Measurements from ENCODE around the gene CCDC183. TPM values are rescaled to one million over a fixed set of nuclear protein-coding genes. Genes with fewer than 3 reads are reported as not detected.
"Not testable (repeated sequence)": the region's sequence is repeated elsewhere in the genome, so short reads cannot be mapped to it uniquely, and the experiment has no call there.

Gene CCDC183
- total RNA-seq, 1 donor from 2014 or later, result not detected

- not testable (repeated sequence) for ATAC-seq
Measured at GRCh38 chr9:136785565-136786355, 10.4 kb upstream of the CCDC183 start.

- ATAC-seq, result no peak
Measured at GRCh38 chr9:136786451-136786850, 9.7 kb upstream of the CCDC183 start.

GRCh38 chr9:136786983-136787382 is 9.2 kb upstream of the CCDC183 start:
- ATAC-seq, result not testable (repeated sequence)

- ATAC-seq, result no peak
Measured at GRCh38 chr9:136787690-136788400, 8.3 kb upstream of the CCDC183 start.

- ATAC-seq, result not testable (repeated sequence)
Measured at GRCh38 chr9:136788644-136789522, 7.3 kb upstream of the CCDC183 start.

- ATAC-seq, result no peak
Measured at GRCh38 chr9:136789523-136789937, 6.6 kb upstream of the CCDC183 start.

- peak; percentile 94 for ATAC-seq
Measured at GRCh38 chr9:136790640-136791515, 5.3 kb upstream of the CCDC183 start, which contains the start of gene TMEM141. Gene TMEM141, plus strand, starts transcription at chr9:136791344. Its CDS starts 27 bp downstream, at chr9:136791371.

- peak; percentile 66 for ATAC-seq
Measured at GRCh38 chr9:136791516-136792276, 4.4 kb upstream of the CCDC183 start.

- no peak for ATAC-seq
Measured at GRCh38 chr9:136792321-136793085, 3.6 kb upstream of the CCDC183 start.

GRCh38 chr9:136793086-136793946 is 2.8 kb upstream of the CCDC183 start:
- no peak for ATAC-seq

- ATAC-seq, result no peak
Measured at GRCh38 chr9:136794281-136794999, 1.7 kb upstream of the CCDC183 start.

GRCh38 chr9:136795000-136795348 is 1.2 kb upstream of the CCDC183 start:
- no peak for ATAC-seq

GRCh38 chr9:136796775-136797347 is 723 bp downstream of the CCDC183 start:
- ATAC-seq, result not testable (repeated sequence)

GRCh38 chr9:136798708-136799078 is 2.6 kb downstream of the CCDC183 start:
- ATAC-seq, result peak; percentile 0

- ATAC-seq, result peak; percentile 3
Measured at GRCh38 chr9:136799079-136799853, 3.1 kb downstream of the CCDC183 start.

GRCh38 chr9:136799854-136800657 is 3.9 kb downstream of the CCDC183 start:
- peak; percentile 71 for ATAC-seq
